WTC11 (cell line): ENCODE data around the gene STAU1. TPM values are rescaled to one million over a fixed set of nuclear protein-coding genes. Genes with fewer than 3 reads are reported as not detected.

Experiments
- ATAC-seq: fragments of 200-7000 bp; cut with Tn5 transposase; 2 replicates; pipeline ENCODE4 v1.10.0; 2021; ENCODE audit warnings: mild to moderate bottlenecking, moderate library complexity
- CTCF ChIA-PET: fragments of 300-600 bp; sonication (Branson Sonifier 250); formaldehyde crosslinking; loops from one replicate; lab custom pipeline; 2021; ENCODE audit warnings: antibody characterized with exemption; lab: Charles Lee
- POLR2A ChIA-PET: fragments of 350-600 bp; sonication (Branson Sonifier 250); formaldehyde crosslinking; loops from one replicate; lab custom pipeline; 2021; ENCODE audit warnings: antibody characterized with exemption; lab: Charles Lee
- DNase-seq: peaks from one replicate; pipeline ENCODE4 v3.0.0; 2021; ENCODE audit warnings: low spot score
- H3K27ac Mint-ChIP-seq: 2 replicates; pipeline ENCODE4 v1.8.0; 2021; ENCODE audit warnings: mixed read lengths
- H3K27me3 Mint-ChIP-seq: 2 replicates; pipeline ENCODE4 v1.8.0; 2021; ENCODE audit warnings: low read depth, mild to moderate bottlenecking, moderate library complexity, mixed read lengths
- H3K36me3 Mint-ChIP-seq: 2 replicates; pipeline ENCODE4 v1.8.0; 2021; ENCODE audit warnings: mixed read lengths
- H3K4me1 Mint-ChIP-seq: 2 replicates; pipeline ENCODE4 v1.8.0; 2022; ENCODE audit warnings: mixed read lengths
- H3K4me3 Mint-ChIP-seq: 2 replicates; pipeline ENCODE4 v1.8.0; 2021; ENCODE audit warnings: mild to moderate bottlenecking, moderate library complexity, mixed read lengths
- H3K9me3 Mint-ChIP-seq: 2 replicates; pipeline ENCODE4 v1.8.0; 2021; ENCODE audit warnings: mixed read lengths
- ATF1 ChIP-seq: sonication (generic); formaldehyde crosslinking; IDR thresholded peaks from 2 replicates; pipeline ENCODE4 v1.8.1; 2023; ENCODE audit warnings: mild to moderate bottlenecking, moderate library complexity, missing genetic modification reagents
- ELF4 ChIP-seq: sonication (generic); formaldehyde crosslinking; IDR thresholded peaks from 2 replicates; pipeline ENCODE4 v1.8.1; 2022; ENCODE audit warnings: low read depth, mild to moderate bottlenecking, moderate library complexity, missing genetic modification reagents
- JUN ChIP-seq: sonication (generic); formaldehyde crosslinking; IDR thresholded peaks from 2 replicates; pipeline ENCODE4 v1.8.0; 2023; ENCODE audit warnings: mild to moderate bottlenecking, missing genetic modification reagents
- KAT7 ChIP-seq: sonication (generic); formaldehyde crosslinking; IDR thresholded peaks from 2 replicates; pipeline ENCODE4 v1.8.1; 2023; ENCODE audit warnings: missing genetic modification reagents, mild to moderate bottlenecking, borderline replicate concordance
- MYBL2 ChIP-seq: sonication (generic); formaldehyde crosslinking; IDR thresholded peaks from 2 replicates; pipeline ENCODE4 v1.8.1; 2023; ENCODE audit warnings: mild to moderate bottlenecking, moderate library complexity, missing genetic modification reagents
- SP1 ChIP-seq: sonication (generic); formaldehyde crosslinking; conservative IDR thresholded peaks from 2 replicates; pipeline ENCODE4 v1.8.1; 2022; ENCODE audit warnings: missing genetic modification reagents
- TCF7 ChIP-seq: sonication (generic); formaldehyde crosslinking; IDR thresholded peaks from 2 replicates; pipeline ENCODE4 v1.8.0; 2022; ENCODE audit warnings: mild to moderate bottlenecking, low read depth, missing genetic modification reagents, moderate library complexity
- ZNF317 ChIP-seq: sonication (generic); formaldehyde crosslinking; IDR thresholded peaks from 2 replicates; pipeline ENCODE4 v1.8.1; 2023; ENCODE audit warnings: low read depth, mild to moderate bottlenecking, moderate library complexity, missing genetic modification reagents, borderline replicate concordance
- ZNF671 ChIP-seq: fragments of 250-450 bp; sonication (Bioruptor Pico); IDR thresholded peaks from 2 replicates; pipeline ENCODE4 v1.8.0; 2021; ENCODE audit warnings: mild to moderate bottlenecking
- total RNA-seq: library from RNA; stranded (reverse); gene quantifications from 3 replicates; pipeline ENCODE4 v1.2.3, GENCODE V29; 2021
- TF ChIP-seq, protein P1 (sequence below): sonication (generic); formaldehyde crosslinking; IDR thresholded peaks from 2 replicates; pipeline ENCODE4 v1.8.0; 2022; ENCODE audit warnings: missing genetic modification reagents
- TF ChIP-seq, protein P2 (sequence below): sonication (generic); formaldehyde crosslinking; IDR thresholded peaks from 2 replicates; pipeline ENCODE4 v1.8.0; 2022; ENCODE audit warnings: mild to moderate bottlenecking, missing genetic modification reagents
- TF ChIP-seq, protein P3 (sequence below): sonication (generic); formaldehyde crosslinking; IDR thresholded peaks from 2 replicates; pipeline ENCODE4 v1.8.0; 2022; ENCODE audit warnings: mild to moderate bottlenecking, missing genetic modification reagents
- TF ChIP-seq, protein P4 (sequence below): fragments of 250-450 bp; sonication (Bioruptor Pico); conservative IDR thresholded peaks from 2 replicates; pipeline ENCODE4 v1.9.0; 2021; ENCODE audit warnings: mild to moderate bottlenecking
- TF ChIP-seq, protein P5 (sequence below): sonication (generic); formaldehyde crosslinking; IDR thresholded peaks from 2 replicates; pipeline ENCODE4 v1.8.1; 2023; ENCODE audit warnings: mild to moderate bottlenecking, missing genetic modification reagents

The STAU1 gene
- total RNA-seq, 1 experiment from 2014 or later, result 92.6 TPM

DNA sequence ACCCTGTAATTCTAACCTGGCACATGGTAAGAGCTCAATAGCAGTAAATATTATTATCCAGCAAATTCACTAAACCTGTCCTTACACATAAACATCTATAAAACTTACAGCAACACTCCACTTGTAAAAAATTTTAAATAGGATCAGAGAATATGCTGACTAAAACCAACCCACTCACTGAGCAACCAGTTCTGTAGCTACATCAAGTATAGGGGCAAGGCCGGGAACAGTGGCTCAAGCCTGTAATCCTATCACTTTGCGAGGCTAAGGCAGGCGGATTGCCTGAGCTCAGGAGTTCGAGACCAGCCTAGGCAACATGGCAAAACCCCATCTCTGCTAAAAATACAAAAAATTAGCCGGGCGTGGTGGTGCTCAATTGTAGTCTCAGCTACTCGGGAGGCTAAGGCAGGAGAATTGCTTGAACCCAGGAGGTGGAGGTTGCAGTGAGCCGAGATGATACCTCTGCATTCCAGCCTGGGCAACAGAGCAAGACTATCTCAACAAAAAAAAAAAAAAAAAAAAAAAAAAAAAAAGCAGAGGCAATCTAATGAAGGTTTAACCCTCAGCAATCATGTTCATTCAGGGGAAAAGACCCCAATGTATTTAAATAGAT lies 6.8 kb downstream of the STAU1 start:
- ChIA-PET CTCF (interaction anchor here (0.5 to 3.7 kb wide), 4 partner anchors 36 to 139 kb away, joined by 3 to 17 read pairs (median 6); partner anchors contain the start of gene DDX27), POLR2A (no interaction called here)
- no peaks in the 10 kb centered on the region for H3K9me3 Mint-ChIP-seq
- peaks cover 51% of the 10 kb centered on the region for H3K4me1 Mint-ChIP-seq
- ATAC-seq, result no peak
- H3K27ac Mint-ChIP-seq, result peak overlapping the region; percentile 66; the same call in 1 of the 2 replicates
- H3K36me3 Mint-ChIP-seq, result peaks cover 8% of the 10 kb centered on the region
- no peak overlapping the region for H3K4me3 Mint-ChIP-seq
- H3K27me3 Mint-ChIP-seq, result no peaks in the 10 kb centered on the region
- TF ChIP-seq JUN (no peak), TCF7 (no peak), ATF1 (CRISPR knock-in tag) (no peak), ELF4 (CRISPR knock-in tag) (no peak), ZNF317 (CRISPR knock-in tag) (no peak), MYBL2 (CRISPR knock-in tag) (no peak), ZNF671 (no peak)
- TF ChIP-seq, protein P1, sequence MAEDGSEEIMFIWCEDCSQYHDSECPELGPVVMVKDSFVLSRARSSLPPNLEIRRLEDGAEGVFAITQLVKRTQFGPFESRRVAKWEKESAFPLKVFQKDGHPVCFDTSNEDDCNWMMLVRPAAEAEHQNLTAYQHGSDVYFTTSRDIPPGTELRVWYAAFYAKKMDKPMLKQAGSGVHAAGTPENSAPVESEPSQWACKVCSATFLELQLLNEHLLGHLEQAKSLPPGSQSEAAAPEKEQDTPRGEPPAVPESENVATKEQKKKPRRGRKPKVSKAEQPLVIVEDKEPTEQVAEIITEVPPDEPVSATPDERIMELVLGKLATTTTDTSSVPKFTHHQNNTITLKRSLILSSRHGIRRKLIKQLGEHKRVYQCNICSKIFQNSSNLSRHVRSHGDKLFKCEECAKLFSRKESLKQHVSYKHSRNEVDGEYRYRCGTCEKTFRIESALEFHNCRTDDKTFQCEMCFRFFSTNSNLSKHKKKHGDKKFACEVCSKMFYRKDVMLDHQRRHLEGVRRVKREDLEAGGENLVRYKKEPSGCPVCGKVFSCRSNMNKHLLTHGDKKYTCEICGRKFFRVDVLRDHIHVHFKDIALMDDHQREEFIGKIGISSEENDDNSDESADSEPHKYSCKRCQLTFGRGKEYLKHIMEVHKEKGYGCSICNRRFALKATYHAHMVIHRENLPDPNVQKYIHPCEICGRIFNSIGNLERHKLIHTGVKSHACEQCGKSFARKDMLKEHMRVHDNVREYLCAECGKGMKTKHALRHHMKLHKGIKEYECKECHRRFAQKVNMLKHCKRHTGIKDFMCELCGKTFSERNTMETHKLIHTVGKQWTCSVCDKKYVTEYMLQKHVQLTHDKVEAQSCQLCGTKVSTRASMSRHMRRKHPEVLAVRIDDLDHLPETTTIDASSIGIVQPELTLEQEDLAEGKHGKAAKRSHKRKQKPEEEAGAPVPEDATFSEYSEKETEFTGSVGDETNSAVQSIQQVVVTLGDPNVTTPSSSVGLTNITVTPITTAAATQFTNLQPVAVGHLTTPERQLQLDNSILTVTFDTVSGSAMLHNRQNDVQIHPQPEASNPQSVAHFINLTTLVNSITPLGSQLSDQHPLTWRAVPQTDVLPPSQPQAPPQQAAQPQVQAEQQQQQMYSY (CRISPR knock-in tag), result no peak
- TF ChIP-seq, protein P2, sequence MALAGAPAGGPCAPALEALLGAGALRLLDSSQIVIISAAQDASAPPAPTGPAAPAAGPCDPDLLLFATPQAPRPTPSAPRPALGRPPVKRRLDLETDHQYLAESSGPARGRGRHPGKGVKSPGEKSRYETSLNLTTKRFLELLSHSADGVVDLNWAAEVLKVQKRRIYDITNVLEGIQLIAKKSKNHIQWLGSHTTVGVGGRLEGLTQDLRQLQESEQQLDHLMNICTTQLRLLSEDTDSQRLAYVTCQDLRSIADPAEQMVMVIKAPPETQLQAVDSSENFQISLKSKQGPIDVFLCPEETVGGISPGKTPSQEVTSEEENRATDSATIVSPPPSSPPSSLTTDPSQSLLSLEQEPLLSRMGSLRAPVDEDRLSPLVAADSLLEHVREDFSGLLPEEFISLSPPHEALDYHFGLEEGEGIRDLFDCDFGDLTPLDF (CRISPR knock-in tag), result no peak
- TF ChIP-seq, protein P3, sequence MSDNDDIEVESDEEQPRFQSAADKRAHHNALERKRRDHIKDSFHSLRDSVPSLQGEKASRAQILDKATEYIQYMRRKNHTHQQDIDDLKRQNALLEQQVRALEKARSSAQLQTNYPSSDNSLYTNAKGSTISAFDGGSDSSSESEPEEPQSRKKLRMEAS (CRISPR knock-in tag), result no peak
- TF ChIP-seq, all 79 proteins: peak for 0
- DNase-seq, result no peak

DNA sequence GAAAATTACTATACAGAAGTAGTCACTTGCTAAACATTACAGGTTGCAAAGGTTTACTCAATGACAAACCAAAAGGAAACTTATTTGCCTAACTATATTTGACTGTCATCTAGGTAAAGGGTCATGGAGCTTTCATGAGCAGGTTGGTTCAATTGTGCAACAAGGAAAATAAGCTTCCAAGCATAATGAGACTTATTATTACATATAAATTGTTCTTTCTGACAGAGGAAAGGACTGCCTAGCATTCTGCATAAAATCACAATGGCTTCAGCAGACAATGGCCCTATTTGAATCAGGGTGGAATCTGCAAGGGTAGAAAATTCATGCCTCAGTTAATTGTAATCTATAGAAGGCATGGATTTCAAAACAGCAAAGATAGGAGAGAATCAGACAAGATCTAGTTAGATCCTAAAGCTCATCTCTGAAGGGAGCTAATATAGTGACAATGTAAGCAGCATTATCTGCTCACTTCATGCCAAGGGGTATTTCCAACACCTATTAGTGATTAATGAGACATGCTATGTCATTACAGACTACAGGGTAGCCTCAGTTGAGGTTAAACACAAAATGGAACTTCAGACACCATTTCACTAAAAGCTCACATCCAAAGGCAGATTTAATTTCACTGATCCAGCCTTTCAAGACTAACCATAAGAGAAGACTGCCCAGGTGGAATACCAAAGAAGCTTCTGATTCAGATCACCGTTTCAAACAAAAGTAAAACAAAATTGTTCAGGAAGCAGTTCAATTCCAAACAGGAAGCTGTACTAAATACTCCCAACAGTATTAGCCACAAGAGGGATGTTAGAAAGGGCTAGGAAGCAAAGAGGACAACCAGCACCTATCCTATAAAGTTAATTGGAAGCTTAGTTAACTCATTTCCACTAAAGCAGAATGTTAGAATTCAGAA lies 8.5 kb downstream of the STAU1 start:
- no peaks in the 10 kb centered on the region for H3K9me3 Mint-ChIP-seq
- no peak overlapping the region for H3K4me3 Mint-ChIP-seq
- H3K4me1 Mint-ChIP-seq, result peaks cover 37% of the 10 kb centered on the region
- peaks cover 11% of the 10 kb centered on the region for H3K36me3 Mint-ChIP-seq
- H3K27ac Mint-ChIP-seq, result peak overlapping the region; percentile 82
- CTCF ChIA-PET, result interaction anchor here (0.6 to 3.7 kb wide), 2 partner anchors 37 to 43 kb away, joined by 3 to 17 read pairs; no protein-coding TSS in a partner anchor
- H3K27me3 Mint-ChIP-seq, result no peaks in the 10 kb centered on the region
- ATAC-seq, result no peak
- no peak for DNase-seq
- POLR2A ChIA-PET, result interaction anchor here (1.2 kb wide), 1 partner anchor 17 kb away, joined by 3 read pairs; no protein-coding TSS in a partner anchor
- TF ChIP-seq, protein P4, sequence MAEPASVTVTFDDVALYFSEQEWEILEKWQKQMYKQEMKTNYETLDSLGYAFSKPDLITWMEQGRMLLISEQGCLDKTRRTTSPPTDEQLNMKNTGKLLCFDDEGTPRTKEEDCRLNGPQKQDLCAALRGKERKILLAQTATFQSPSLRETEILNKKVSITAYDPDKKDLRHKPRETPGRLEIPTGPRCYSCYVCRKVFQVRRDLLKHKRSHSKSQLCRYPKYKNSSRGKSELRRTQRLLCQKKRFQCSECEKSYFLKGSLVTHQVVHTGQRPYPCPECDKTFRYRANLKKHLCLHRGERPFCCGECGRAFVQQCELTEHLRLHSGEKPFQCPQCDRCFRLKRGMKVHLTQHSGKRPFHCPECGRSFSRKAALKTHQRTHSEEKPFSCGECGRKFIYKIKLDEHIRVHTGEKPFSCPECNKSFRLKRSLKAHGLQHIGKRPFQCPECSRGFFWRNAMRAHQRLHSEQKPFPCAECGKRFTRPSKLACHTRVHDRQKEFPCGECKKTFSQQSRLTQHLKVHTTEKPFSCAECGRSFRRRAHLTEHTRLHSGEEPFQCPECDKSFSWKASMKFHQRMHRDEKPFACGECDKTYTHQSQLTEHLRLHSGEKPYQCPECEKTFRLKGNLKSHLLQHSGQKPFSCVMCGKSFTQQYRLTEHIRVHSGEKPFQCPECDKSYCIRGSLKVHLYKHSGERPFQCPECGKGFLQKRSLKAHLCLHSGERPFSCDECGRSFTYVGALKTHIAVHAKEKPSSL (CRISPR knock-in tag), result no peak
- TF ChIP-seq KAT7, result no peak
- TF ChIP-seq SP1, result no peak
- TF ChIP-seq, protein P5, sequence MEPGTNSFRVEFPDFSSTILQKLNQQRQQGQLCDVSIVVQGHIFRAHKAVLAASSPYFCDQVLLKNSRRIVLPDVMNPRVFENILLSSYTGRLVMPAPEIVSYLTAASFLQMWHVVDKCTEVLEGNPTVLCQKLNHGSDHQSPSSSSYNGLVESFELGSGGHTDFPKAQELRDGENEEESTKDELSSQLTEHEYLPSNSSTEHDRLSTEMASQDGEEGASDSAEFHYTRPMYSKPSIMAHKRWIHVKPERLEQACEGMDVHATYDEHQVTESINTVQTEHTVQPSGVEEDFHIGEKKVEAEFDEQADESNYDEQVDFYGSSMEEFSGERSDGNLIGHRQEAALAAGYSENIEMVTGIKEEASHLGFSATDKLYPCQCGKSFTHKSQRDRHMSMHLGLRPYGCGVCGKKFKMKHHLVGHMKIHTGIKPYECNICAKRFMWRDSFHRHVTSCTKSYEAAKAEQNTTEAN (CRISPR knock-in tag), result no peak
- TF ChIP-seq, all 79 proteins: peak for 0
